Epidermal melanocyte (primary cell): Measurements from ENCODE around the gene CNOT6.

Experiments used
- DNase-seq: peaks from one replicate; pipeline ENCODE4 v3.0.0; 2011; ENCODE audit warnings: low spot score; ENCODE audit not compliant: insufficient read length

CNOT6 gene

DNA sequence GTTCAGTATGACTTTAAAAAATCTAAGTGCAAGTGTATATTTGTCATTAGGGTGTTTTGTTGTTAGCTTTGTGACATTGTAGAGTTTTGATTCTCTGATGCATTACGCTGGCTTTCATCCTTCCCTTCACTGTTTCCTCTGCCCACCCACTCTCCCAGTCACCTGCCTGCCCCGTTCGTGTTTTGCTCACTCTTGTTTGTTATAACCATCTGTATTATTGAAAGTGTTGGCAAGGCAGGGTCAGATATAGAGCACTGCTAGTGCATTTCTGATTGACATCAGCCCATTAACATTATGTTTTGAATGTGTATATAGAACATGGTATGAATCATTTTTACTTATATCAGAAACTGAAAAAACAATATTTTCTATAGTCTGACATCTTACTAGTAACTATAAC is 69.8 kb downstream of the CNOT6 start:
- no peak for DNase-seq

DNA sequence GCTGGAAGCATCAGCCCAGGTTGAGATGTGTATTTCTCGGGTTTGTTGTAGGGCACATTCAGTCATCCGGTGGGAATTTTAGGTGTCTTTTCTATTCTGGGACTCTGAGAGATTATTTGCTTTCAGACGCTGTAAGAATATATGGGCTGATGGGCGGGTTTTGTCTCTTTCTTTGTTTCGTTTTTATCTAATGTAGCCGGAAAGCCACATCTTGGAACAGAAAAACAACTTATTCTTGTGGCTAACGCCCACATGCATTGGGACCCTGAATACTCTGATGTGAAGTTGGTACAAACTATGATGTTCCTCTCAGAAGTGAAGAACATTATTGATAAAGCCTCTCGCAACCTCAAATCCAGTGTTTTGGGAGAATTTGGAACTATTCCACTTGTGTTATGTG is 74.7 kb downstream of the CNOT6 start:
- DNase-seq, result no peak

DNA sequence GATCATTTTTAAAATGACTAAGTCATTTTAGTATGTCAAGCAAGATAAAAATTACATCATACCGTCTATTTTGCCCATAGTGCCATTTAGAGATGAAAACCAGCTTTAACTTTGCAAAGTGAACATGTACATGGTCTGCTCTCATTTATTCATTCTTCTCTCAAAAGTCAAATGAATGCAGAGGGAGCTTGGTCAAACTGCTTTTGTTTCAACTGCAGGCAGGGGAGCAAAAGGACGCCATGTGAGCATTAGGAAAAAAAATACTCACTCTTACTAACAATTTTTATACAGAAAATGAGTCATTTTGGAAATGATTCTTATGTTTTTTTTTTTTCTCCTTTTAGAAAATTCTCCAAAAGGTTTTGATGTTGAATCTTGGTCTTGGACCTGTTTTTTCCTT is 81.4 kb downstream of the CNOT6 start:
- no peak for DNase-seq

DNA sequence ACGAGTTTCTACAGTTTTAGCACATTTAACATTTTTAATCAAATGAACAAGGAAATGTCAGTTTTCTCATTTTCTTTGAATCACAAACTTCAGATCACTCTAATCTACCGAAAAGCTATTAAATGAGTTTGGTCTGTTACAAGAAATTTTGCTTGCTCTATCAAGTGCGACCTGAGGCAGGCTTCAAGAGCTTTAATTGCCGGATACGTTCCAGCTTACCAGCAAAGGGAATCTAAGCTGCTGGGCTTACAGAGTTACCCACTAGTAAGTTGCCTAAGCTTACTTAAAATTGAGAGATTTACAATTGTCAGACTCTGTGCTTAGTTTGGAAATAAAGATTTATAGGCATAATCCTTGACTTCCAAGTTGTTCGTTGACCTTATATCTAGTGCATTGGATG is 86.5 kb downstream of the CNOT6 start:
- no peak for DNase-seq

DNA sequence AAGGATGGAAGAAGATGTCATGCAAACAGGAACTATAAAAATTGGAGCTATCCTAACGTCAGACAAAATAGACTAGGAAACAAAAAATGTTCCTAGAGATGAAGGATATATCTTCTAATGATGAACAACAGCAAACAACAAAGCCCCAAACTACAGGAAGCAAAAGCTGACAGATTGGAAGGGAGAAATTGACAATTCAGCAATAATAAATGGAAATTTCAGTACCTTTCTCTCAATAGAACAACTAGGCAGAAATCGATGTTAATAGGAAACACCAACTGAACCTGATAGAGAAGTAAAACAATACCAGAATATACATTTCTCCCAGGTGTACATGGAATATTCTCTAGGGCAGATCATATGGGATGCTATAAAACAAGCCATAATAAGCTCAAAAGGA is 89.6 kb downstream of the CNOT6 start:
- DNase-seq, result no peak

DNA sequence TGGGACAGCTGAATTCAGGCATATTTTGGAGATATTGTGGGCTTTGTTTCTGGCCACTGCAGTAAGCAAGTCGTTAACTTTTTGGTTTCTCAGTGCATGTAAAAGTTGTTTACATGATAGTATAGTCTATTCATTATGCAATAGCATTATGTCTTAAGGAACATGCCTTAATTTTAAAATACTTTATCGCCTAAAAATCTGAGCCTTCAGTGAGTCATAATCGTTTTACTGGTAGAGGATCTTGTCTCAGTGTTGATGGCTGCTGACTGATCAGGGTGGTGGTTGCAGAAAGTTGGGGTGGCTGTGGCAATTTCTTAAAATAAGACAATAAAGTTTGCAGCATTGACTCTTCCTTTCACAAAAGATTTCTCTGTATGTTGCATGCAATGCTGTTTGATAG is 92.0 kb downstream of the CNOT6 start:
- DNase-seq, result no peak

DNA sequence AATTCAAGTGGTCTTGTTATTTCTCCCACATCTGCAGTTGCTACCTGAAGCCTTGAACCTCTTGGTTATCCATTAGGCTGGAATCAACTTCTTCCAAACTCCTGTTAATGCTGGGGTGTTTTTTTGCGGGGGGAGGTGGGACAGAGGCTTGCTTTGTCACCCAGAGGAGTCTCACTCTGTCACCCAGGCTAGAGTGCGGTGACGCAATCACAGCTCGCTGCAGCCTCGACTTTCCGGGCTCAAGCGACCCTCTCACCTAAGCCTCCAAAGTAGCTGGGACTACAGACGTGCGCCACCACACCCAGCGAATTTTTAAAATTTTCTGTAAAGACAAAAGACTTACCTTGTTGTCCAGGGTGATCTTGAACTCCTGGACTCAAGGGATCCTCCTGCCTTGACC is 92.7 kb downstream of the CNOT6 start:
- DNase-seq, result no peak

DNA sequence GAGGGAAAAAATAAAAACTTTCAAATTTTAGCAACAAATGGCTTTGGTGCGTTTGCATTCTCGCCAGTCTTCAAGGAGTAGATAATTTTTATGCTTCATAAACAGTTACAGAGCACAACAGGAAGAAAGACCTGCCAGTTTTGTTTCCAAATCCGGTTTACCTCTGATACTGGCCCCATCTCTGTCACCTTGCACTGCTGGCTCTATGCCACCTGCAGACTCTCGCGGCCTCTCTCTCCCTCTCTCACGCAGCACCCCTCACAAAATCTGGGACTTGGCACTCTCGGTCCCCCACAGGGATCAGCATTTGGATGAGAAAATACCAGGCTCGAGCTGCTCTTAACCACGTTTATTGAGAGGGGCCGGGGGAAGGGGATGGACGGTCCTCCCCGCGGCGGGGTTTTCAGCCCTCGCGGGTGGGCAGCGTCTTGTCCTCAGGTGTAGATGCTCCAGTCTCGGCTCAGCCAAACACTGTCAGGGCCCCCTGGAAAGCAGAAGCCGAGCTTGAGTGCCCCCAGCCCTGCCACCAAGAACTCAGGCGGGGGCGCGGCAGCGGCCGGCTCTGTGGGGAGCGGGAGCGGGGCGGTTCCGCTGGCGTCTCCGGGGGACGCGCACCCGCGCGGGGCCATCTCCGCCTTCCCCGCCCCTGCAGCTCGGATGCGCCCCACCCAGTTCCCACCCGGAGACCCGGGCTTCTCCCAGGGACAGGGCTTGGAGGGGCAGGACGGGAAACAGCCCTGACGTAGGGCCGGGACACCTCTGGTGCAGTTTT is 95.8 kb downstream of the CNOT6 start:
- no peak for DNase-seq

DNA sequence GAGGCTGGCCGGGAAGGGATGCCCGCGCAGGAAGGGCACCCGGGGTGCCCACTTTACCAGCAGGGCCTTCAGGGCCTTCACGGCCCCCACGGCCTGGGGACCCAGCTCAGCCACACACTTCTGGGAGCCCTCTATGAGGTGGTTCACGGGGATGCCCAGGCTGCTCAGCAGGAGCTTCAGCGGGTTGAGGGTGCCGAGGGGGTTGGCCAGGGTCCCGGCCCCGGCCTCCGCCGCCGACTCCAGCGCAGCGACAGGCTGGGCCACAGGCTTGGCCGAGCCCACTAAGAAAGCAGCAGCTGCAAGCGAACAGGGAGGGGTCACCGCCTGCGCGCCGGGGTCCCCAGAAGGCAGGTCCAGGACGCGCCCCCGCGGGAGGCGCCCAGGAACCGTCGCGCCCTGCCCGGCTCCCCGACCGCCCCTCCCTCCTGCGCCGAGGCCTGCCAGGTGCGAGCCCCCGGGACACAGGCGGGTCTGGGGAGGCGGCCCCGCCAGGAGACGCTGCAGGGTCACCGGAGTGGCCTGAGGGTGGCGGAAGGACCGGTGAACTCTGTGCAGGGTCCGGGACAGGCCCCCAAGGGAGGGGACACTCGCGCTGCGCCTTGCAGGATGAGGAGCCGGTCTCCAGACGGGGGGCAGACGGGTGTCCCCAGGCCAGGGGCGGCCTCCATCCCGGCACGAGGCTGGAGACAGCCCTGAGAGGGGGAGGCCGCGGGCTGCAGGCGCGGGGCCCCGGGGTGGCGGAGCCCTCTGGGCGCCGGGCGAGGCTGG is 96.5 kb downstream of the CNOT6 start:
- DNase-seq, result no peak

DNA sequence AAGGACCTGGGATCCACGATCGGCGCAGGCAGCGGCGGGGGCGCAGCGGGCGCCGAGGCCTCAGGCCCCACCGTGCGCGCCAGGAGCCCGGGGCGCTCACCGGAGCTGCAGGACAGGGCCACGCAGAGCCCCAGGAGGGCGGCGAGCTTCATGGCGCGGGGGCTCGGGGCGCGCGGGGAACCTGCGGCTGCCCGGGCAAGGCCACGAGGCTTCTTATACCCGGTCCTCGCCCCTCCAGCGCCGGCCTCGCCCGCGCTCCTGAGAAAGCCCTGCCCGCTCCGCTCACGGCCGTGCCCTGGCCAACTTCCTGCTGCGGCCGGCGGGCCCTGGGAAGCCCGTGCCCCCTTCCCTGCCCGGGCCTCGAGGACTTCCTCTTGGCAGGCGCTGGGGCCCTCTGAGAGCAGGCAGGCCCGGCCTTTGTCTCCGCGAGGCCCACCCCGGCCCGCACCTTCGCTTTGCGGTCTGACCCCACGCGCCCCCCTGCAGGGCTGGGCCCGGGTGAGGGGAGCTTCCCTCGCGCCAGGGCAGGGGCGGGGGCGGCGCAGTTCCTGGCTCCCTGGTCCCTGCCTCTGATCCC is 97.2 kb downstream of the CNOT6 start, which contains the start of gene SCGB3A1:
SCGB3A1 (minus strand) TSS at position 189 of the 577 bp plus-strand sequence; CDS start at position 152, 37 bp downstream.
- DNase-seq, result no peak

DNA sequence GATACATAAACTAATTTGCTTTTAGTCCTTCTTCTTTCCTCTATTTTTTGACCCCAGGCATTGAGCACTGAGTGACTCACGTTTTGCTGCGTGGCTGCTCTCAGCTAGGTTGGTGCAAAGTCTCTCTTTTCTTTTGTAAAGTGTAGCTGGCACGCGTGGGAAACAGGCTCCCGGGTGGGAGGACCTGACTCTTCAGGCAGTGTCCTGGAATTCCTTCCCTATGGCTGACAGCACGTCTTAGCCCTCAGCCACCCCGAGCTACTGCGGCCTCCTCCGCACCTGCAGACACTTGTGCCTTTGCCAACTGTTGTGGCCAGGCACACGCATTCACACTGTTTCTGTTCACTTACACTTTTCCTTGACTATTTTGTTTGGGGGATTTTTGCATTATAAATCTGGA is 98.0 kb downstream of the CNOT6 start:
- no peak for DNase-seq

DNA sequence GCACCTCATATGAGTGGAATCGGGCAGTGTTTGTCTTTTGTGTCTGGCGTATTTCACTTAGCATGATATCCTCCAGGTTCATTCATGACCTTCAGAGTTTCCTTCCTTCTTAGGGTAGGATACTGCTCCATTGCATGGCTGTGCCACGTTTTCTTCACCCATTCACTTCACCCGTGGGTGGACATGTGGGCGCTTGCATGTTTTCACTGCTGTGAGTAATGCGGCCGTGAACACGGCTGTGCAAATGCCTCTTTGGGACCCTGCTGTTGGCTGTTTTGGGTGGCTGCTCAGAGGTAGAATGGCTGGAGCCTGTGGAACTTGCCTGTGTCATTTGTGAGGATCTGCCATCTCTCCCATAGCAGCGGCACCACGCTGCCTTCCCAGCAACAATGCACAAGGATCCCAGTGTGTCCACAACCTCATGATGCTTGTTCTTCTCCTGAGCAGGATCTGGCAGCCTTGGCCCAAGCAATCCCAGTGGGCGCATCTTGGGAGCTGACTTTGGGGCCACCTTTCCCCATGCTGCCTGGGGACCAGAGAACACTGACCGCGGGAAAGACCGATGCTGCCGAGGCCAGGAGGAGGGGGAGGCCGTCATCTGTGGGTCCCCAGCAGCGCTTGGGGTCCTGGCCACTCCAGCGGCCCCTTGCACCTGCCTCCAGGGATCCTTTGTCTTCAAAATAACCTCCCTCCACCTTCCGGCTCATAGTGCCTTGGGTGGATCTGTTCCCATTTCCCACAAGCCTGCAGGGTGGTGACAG is 99.4 kb downstream of the CNOT6 start:
- no peak for DNase-seq

DNA sequence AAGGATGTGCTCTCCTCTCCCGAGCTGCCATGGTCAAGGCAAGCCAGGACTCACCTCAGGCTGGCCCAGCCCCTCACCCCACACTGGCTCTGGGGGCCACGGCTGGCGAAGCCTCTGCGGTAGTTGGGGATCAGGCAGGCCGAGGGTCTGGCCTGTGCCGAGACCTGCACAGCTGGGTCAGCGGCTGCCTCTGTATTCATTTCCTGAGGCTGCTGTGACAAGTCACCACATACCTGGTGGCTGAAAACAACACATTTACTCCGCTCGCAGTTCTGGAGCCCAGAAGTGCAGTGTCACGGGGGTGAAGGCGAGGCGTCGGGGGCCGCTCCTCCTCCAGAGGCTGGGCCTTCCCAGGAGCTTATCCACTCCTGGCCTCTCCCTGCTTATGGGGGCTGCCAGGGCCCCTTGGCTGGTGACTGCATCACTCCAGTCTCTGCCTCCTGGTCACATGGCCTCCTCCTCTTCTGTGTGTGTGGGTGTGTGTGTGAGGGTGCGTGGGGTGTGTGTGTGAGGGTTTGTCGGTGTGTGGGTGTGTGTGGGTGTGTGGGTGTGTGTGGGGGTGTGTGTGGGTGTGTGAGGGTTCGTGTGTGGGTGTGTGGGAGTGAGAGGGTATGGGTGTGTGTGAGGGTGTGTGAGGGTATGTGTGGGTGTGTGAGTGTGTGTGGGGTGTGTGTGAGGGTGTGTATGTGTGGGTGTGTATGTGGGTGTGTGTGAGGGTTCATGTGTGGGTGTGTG is 100.3 kb downstream of the CNOT6 start:
- DNase-seq, result no peak

DNA sequence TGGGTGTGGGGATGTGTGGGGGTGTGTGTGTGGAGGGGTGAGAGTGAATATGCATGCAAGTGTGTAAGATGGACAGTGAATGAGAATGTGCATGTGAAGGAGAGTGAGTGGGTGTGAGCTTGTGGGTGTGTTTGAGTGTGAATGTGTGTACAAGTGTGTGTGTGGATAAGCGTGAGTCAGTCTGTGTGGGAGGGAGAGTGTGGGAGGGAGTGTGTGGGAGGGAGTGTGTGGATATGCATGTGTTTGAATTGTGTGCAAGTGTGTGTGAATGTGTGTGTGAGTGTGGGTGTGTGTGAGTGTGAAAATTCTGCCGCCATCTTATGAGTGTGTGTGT is 100.8 kb downstream of the CNOT6 start:
- DNase-seq, result no peak

DNA sequence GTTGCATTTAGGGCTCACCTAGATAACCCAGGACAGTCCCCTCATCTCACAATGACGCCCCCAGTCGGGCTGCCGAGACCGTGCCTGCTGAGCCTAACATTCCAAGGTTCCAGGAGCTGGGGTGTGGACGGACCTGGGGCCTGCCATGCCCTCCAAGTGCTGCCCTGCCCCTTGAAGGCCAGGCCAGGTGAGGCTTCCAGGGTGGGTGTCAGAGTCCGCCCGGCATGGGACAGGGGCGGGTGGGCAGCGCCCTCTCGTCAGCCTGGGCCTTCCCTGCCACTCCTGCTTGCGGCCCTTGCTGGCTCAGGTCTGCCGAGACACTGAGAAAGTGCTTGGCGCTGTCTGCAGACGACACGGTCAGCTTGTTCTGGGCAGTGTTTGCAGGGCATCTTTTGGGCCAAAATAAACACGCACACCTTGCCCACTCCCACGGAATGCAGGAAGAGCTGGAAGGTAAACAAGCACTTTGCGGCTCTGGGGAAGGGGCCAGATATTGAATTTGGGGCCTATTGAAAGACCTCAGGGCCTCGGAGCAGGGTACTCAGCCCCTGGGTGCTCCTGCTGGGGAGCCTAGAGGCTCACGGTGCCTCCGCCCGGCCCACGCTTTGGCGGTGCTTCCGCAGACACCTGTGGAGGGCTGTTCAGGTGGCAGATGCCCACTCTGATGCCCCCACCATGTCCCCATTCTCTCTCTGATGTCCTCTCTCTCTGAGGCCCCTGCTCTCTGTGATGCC is 101.4 kb downstream of the CNOT6 start:
- no peak for DNase-seq

DNA sequence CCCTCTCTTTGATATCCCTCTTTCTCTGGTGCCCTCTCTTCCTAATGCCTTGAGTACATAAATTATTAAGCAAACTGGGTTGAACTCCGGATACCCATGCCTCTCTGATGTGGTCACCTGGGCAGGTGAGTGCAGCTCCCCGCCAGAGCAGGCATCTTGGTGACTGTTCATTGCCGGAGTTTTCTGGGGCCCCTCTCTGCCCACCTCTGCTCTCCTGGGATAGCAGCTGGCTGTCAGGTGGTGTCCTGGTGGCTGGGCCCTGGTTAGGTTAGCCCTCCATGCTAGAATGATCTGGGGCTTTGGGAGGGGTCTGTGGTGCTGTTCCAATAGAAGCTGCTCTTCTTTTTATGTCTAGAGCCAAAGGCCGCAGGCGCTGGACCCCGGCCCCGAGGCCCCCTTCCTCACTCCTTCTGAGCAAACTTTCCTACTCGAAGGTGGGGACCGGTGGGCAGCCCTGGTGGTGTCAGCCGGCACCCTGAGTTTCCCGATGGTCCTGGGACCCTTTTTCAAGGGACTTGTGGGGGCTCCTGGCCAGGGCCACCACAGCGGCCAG is 102.0 kb downstream of the CNOT6 start:
- DNase-seq, result no peak

DNA sequence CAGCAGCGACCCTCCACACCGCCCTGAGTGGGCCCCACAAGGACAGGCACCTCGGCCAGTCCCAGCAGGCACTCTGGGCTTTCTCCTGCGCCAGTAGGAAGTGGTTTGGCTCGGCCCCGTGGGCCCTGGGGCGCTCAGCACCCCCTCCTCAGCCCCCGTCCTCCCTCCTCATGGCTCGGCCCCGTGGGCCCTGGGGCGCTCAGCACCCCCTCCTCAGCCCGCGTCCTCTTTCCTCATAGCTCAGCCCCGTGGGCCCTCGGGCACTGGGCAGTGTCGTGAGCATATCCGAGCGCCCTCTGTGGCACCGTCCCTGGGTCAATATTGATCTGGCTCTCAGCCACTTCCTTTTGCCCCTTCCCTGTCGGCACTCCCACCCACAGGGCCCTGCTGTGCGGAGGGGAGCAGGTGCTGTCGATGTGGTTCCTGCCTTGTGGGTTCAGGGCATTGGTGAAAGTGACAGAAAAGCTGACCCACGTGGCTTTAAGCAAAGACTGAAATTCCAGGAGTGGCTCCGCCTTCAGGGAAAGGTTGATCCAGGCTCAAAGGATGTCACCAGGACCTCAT is 102.6 kb downstream of the CNOT6 start:
- DNase-seq, result no peak

DNA sequence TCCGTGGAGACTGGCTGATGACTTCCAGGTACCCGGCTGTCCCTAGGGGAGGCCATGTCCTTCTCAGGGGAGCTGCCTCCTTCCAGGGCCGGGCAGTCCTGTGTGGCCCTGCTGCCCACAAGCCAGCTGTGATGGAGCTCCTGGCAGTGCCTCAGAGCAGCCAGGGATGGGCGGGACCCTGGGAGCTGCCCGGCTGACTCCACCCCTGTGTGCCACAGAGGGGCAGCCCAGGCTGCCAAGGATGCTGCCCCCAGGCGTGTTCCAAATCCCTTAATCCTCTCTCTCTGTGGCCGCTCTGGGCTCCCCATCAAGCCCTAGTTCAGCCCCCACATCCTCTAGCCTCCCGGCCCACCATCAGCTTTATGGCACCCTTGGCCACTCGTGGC is 104.1 kb downstream of the CNOT6 start:
- DNase-seq, result no peak

DNA sequence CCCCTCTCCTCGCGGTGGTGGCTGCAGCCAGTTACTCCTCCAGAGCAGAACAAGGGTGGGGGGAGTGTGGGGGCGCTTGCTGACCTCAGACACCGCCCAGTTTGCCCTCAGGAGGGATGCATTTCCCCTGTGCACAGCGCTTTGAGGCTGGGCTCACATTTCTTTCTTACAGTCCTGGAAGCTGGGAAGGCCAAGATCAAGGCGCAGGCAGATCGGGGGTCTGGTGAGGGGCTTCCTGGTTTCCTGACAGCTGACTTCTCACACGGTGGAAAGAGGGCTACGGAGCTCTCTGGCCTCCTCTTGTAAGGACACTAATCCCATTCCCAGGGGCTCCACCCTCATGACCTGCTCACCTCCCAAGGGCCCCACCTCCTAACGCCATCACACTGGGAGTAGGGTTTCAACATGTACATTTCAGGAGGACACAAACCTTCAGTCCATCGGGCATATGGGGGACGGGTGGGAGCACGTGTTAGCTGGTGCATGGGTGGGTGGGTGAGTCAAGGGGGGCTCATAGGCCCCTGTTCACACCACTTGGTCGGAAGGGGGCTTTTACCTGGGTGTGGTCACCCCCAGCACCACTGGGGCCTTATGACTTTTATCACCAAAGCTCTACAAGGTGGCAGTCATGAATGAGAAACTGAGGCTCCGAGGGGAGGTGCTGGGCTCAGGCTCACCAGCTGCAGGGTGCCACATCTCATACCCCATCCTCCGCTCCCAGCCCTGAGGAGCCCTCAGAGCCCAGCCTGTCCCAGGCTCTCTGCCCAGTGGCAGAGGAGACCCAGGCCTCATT is 104.8 kb downstream of the CNOT6 start:
- DNase-seq, result no peak
